ENCODE results near the gene FGF18.

The FGF18 gene

DNA sequence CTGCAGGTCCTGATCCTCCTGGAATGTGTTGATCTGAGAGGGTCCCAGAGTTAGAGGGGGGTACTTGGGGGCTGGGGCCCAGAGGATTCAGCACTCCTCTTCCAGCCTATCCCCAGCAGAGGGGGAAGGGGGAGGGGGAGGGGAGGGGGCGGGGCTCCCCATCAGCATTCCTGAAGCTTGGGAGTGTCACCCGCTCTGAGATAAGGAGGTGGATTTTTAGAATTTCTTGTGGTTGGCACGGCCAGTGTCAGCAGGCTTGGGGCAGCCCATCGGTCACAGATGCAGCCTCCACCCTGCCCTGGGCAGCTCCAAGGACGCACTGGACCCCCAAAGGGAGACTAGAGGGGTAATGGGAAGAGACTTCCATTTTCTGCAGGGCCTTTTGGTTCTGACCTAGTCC, 5.3 kb downstream of the FGF18 start:
- H3K4me1 ChIP-seq (ENCODE audit: insufficient read depth, low read length), result peaks cover 26% of the 10 kb centered on the region

DNA sequence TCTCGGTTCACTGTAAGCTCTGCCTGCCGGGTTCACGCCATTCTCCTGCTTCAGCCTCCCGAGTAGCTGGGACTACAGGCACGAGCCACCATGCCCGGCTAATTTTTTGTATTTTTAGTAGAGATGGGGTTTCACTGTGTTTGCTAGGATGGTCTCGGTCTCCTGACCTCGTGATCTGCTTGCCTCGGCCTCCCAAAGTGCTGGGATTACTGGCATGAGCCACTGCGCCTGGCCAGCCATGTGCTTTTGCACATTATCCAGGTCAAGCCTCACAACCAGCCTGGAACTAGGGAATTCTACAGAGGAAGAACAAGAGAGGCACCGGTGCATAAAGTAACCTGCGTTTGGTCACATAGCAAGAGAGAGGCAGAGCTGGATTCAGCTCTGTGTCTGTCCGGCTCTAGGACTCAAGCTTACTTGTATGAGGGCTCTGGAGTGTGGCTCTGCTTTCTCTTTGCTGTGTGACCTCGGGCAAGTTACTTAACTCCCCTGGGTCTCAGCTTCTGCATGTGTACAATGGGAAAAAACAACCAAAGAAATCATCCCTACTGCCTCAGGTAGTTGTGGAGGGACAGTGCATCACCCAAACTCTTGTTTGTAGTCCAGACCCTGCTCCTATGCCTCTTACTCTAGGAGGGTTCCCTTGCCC, 6.3 kb downstream of the FGF18 start:
- H3K9me3 ChIP-seq (ENCODE audit: control insufficient read depth, insufficient read depth, low read length), result no peaks in the 10 kb centered on the region
- no peak overlapping the region for H3K9ac ChIP-seq (ENCODE audit: low read depth, low read length)
- H3K4me1 ChIP-seq (ENCODE audit: insufficient read depth, low read length), result peaks cover 26% of the 10 kb centered on the region
- no peaks in the 10 kb centered on the region for H3K36me3 ChIP-seq (ENCODE audit: insufficient read depth, low read length)

More for the DNA sequence above, 5.3 kb downstream of the FGF18 start:
- Histone ChIP-seq H3K9me3 (ENCODE audit: control insufficient read depth, insufficient read depth, low read length) (no peaks in the 10 kb centered on the region), H3K36me3 (ENCODE audit: insufficient read depth, low read length) (no peaks in the 10 kb centered on the region), H3K9ac (ENCODE audit: low read depth, low read length) (no peak overlapping the region)

DNA sequence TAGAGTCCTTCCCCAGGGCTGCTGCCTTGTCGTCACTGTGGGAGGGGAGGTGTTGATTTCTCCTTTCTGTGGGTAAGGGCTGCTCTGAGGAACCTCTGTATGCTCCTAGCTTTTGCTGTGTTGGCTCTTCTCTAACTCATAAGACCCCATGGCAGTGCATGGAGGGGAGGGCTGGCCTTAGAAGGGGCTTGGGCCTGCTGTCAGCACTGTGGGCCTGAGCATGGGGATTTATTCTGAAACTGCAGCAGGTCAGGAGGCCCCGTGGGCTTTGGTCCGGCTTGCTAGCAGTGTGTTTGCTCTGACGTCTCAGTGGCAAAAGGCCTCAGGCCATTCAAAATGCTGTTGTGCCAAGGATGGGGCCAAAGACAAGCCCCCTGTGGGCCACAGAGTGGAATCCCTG, 6.8 kb downstream of the FGF18 start:
- H3K9ac ChIP-seq (ENCODE audit: low read depth, low read length), result no peak overlapping the region
- H3K36me3 ChIP-seq (ENCODE audit: insufficient read depth, low read length), result no peaks in the 10 kb centered on the region
- peaks cover 25% of the 10 kb centered on the region for H3K4me1 ChIP-seq (ENCODE audit: insufficient read depth, low read length)
- no peaks in the 10 kb centered on the region for H3K9me3 ChIP-seq (ENCODE audit: control insufficient read depth, insufficient read depth, low read length)

DNA sequence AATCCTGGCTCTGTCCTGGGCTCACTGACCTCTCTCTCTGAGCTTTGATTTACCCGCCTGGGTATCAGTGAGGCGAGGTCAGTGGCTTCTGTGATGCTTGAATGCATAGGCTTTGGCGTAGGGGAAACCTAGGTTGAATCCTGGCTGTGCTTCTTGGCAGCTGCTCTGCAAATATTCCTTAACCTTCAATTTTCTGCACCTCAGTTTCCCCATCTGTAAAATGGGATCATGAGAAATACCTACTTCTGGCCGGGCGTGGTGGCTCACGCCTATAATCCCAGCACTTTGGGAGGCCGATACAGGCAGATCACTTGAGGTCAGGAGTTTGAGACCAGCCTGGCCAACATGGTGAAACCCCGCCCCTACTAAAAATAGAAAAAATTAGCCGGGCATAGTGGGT, 7.2 kb downstream of the FGF18 start:
- Histone ChIP-seq H3K9ac (ENCODE audit: low read depth, low read length) (no peak overlapping the region), H3K9me3 (ENCODE audit: control insufficient read depth, insufficient read depth, low read length) (no peaks in the 10 kb centered on the region), H3K36me3 (ENCODE audit: insufficient read depth, low read length) (no peaks in the 10 kb centered on the region), H3K4me1 (ENCODE audit: insufficient read depth, low read length) (peaks cover 21% of the 10 kb centered on the region)

DNA sequence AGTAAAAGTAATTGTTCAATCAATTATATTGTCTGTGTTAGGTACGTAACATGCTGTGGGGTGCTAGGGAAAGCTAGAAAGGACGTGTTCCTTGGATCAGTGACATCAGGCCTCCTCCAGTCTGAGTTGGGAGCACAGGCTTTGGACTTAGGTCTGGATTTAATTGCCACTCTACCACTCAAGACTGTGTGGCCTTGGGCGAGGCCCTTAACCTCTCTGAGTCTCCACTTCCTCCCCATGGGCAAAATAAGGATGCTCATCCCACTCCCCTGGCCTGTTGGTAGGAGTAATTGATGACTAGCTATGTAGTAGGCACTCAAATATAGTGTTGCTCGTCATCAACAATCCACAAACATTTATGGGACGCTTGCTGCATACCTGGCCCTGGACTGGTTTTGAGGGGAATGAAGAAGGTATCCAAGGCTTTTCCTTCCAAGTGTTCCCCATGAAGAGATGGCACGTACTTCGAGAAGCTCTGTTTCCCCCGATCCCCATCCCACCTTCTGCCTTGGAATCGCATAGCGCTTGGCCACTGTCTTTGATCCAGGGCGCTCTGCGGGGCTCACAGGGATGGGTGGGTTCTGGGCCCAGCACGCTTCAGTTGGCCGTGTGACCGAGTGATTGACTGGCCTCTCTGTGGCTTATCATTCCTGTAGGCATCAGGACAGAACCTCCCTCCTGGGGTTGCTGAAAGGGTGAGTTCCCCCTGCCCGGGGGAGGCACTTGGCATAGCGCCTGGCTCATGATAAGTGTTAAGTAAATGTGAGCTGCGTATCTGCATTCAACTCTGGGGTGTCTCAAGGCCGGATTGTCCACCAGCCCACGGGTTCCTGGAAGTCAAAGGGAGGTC, 8.1 kb downstream of the FGF18 start:
- no peak overlapping the region for H3K9ac ChIP-seq (ENCODE audit: low read depth, low read length)
- peaks cover 16% of the 10 kb centered on the region for H3K4me1 ChIP-seq (ENCODE audit: insufficient read depth, low read length)
- no peaks in the 10 kb centered on the region for H3K36me3 ChIP-seq (ENCODE audit: insufficient read depth, low read length)
- no peaks in the 10 kb centered on the region for H3K9me3 ChIP-seq (ENCODE audit: control insufficient read depth, insufficient read depth, low read length)

DNA sequence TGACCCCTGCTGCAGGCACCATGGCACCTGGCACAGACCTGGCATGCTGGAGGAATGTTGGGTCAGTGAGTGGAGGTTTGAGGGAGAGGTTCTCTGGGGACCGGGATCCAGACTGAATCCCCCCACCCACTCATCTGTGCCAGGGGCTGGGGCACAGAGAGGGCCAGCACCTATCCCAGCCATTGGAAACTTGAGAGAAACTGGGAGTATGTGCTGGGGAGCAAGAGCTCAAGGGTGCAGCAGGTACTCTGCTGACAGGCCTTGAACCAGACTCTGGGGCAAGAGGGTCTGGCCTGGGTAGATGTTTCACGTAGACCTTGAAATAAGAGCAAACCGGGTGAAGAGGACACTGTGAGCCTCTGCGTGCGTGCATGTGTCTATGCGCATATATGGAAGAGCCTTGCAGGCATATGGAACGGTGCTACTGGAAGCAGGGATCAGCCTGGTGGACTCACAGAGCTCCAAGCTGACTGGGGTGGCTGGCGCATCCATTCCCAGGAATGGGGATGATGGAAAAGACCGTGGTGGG, 8.8 kb downstream of the FGF18 start:
- H3K4me1 ChIP-seq (ENCODE audit: insufficient read depth, low read length), result peaks cover 12% of the 10 kb centered on the region; the same call in 1 of the 2 replicates
- H3K9ac ChIP-seq (ENCODE audit: low read depth, low read length), result no peak overlapping the region
- no peaks in the 10 kb centered on the region for H3K36me3 ChIP-seq (ENCODE audit: insufficient read depth, low read length)
- H3K9me3 ChIP-seq (ENCODE audit: control insufficient read depth, insufficient read depth, low read length), result no peaks in the 10 kb centered on the region

DNA sequence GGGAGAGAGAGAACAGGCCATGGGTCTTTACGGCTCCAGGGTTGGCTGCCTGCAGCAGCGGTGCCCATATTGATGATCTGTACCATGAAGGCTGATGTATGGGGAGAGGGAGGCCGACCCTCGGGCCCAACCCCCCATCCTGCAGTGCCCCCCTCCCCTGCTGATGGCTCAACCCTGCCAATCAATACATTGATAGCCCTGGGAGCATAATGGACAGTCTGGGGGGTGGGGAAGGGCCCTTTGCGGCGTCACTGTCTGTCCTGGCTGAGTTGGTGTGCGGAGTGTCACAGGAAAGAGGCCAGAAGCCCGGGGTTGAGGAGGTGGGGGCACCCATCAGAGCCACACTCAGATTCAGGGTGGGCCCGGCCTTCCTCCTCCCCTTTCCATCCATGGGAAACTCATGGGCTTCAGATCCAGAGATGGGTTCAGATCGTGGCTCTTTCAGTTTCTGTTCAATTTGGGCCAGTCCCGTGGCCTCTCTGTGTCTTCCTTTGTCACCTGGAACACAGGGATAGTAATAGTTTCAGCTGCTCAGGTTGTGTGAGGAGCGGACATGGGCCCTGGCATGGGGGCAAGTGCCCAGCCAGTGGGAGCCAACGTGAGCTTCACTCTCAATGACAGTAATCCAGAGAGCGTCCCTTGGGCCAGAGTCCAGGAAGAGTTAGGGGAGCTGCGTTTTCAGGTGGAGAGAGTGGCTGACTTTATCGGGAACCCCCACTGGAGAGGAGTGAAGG, 9.5 kb downstream of the FGF18 start:
- no peaks in the 10 kb centered on the region for H3K36me3 ChIP-seq (ENCODE audit: insufficient read depth, low read length)
- H3K9ac ChIP-seq (ENCODE audit: low read depth, low read length), result no peak overlapping the region
- H3K4me1 ChIP-seq (ENCODE audit: insufficient read depth, low read length), result peaks cover 15% of the 10 kb centered on the region
- no peaks in the 10 kb centered on the region for H3K9me3 ChIP-seq (ENCODE audit: control insufficient read depth, insufficient read depth, low read length)

DNA sequence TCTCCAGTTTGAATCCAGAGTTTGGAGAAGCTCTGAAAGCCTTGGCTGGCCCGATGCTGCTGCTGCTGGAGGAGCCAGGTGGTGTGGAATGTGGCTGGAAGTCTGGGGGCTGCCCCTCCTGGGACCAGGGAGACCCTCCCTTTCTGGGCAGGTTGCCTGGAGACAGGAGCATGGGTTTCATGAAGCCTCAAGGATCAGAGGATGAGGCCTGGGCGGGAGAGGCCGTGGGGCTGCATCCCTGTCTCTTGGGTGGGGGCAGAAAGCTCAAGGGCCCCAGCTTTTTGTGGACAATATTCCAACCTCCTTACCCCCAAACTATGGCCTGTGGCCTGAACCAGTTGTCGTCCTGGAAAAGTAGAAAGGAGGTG, 10.1 kb downstream of the FGF18 start:
- Histone ChIP-seq H3K9me3 (ENCODE audit: control insufficient read depth, insufficient read depth, low read length) (no peaks in the 10 kb centered on the region), H3K9ac (ENCODE audit: low read depth, low read length) (no peak overlapping the region), H3K36me3 (ENCODE audit: insufficient read depth, low read length) (no peaks in the 10 kb centered on the region), H3K4me1 (ENCODE audit: insufficient read depth, low read length) (peaks cover 20% of the 10 kb centered on the region)

DNA sequence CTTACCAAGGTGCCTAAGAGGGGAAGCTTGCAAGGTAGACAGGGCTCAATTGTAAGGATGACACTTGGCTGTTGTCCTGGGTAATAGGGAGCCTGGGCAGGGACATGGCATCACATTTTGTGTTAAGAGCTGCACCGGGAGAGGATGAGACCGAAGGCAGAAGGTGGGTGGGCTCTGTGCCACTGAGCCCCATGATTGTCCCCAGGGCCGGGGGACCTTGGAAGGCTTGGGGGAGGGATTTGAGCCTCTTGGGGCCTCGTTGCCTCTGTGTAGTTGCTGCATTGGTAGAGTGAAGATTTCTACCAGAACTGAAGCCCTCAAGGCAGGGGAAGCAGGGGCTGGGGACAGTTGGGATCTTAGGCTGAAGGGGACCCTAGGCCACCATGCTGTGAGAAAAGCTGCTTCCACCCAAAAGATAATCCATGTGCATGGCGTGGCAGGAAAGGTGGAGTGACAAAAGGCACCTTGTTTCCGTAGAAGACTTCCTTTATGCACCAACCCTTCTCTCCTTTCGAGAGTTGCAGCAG, 11.9 kb downstream of the FGF18 start:
- Histone ChIP-seq H3K36me3 (ENCODE audit: insufficient read depth, low read length) (no peaks in the 10 kb centered on the region), H3K4me1 (ENCODE audit: insufficient read depth, low read length) (peaks cover 16% of the 10 kb centered on the region), H3K9me3 (ENCODE audit: control insufficient read depth, insufficient read depth, low read length) (no peaks in the 10 kb centered on the region), H3K9ac (ENCODE audit: low read depth, low read length) (no peak overlapping the region)

DNA sequence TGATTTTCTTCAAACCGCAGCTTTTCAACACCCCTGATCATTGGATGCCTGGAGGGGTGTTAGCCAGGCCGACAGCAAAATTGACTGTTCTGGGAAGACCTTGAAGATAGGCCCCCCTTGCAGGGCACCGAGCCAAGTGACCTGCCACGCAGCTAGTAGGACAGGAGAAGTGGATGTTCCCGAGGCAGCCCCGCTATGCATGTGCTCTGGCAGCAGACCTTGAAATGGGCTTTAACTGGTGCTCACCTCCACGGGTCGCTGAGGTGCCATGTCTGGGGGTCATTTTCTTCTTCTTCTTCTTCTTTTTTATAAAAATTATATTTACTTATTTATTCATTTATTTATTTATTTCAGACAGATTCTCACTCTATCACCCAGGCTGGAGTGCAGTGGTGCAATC, 12.6 kb downstream of the FGF18 start:
- no peaks in the 10 kb centered on the region for H3K36me3 ChIP-seq (ENCODE audit: insufficient read depth, low read length)
- H3K9ac ChIP-seq (ENCODE audit: low read depth, low read length), result no peak overlapping the region
- H3K4me1 ChIP-seq (ENCODE audit: insufficient read depth, low read length), result peaks cover 16% of the 10 kb centered on the region
- H3K9me3 ChIP-seq (ENCODE audit: control insufficient read depth, insufficient read depth, low read length), result no peaks in the 10 kb centered on the region

DNA sequence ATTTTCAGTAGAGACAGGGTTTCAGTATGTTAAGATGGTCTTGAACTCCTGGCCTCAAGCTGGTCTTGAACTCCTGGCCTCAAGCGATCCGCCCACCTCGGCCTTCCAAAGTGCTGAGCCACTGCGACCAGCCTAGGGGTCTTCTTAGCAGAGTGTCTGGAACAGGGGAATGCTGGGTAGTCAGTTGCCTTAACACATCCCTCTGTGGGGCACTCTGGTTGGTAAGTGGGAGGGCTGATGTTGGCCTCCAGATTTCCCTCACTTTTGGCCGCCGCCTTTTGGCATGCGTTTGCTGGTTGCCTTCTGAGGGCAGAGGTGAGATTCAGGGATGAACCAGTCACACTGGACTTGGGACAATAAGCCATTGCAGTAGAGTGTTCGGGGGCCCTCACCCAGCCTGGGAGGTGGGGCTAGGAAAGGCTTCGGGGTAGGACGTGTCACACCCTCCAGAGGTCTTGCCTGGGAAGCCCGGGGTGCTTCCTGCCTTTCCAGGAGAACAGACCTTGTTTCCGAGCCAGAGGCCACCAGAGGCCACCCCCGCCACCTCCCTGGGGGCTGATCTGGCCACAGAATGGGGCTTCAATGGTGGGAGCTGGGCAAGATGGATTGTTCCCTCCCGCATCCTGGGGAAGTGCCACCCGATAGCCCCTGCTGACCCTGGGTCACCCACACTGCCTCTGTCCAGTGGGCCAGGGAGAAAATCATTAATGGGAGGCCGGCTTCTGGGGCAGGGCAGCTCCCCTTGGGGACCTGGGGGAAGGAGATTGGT, 13.3 kb downstream of the FGF18 start:
- H3K9ac ChIP-seq (ENCODE audit: low read depth, low read length), result no peak overlapping the region
- H3K9me3 ChIP-seq (ENCODE audit: control insufficient read depth, insufficient read depth, low read length), result no peaks in the 10 kb centered on the region
- H3K4me1 ChIP-seq (ENCODE audit: insufficient read depth, low read length), result peaks cover 16% of the 10 kb centered on the region
- no peaks in the 10 kb centered on the region for H3K36me3 ChIP-seq (ENCODE audit: insufficient read depth, low read length)

DNA sequence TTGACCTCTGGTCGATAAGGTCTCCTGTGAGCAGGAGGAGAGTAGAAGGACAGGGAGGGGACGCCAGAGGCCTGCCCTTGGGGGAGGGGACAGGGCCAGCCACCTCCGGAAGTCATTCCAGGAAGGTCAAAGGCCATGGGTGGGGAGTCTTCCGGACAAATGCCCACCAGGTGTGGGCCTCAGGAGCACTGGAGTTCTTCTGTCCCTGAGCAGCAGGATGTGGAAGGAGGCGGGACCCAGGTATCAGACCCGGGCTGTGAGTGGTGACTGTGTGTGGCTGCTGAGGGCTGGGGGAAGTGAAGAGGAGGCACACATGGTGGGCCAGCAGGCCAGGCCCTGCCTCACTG, 13.9 kb downstream of the FGF18 start:
- Histone ChIP-seq H3K9ac (ENCODE audit: low read depth, low read length) (no peak overlapping the region), H3K4me1 (ENCODE audit: insufficient read depth, low read length) (peaks cover 16% of the 10 kb centered on the region), H3K9me3 (ENCODE audit: control insufficient read depth, insufficient read depth, low read length) (no peaks in the 10 kb centered on the region), H3K36me3 (ENCODE audit: insufficient read depth, low read length) (no peaks in the 10 kb centered on the region)

DNA sequence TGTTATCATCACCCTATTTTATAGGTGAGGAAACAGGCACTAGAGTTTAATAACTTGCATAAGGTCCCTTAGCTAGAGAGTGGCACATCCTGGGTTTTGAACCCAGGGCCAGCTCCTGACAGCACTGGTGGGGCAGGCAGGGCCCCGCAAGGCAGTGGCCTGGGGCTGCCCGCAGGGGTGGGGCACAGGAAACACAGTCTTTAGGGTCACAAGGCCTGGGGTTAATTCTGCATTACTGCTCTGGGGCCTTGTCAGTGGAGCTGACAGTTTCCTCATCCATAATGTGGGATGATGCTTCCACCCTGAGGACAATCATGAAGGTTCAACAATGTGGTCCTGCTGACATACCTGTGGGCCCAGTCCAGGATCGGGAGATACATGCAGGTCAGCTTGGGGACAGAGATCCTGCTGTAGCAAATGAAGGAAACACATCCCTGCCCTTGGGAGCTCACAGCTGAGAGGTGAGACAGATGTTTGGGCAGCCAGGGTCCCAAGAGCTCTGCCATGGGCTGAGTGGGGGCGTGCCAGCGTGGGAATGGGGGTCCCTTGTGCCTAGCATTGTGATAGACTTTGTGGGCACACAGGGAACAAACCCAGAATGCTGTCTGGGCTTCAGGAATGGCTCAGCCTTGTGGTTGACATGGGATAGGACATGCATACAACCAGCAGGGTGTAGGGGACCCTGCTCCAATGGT, 14.7 kb downstream of the FGF18 start:
- H3K9me3 ChIP-seq (ENCODE audit: control insufficient read depth, insufficient read depth, low read length), result no peaks in the 10 kb centered on the region
- no peaks in the 10 kb centered on the region for H3K36me3 ChIP-seq (ENCODE audit: insufficient read depth, low read length)
- no peak overlapping the region for H3K9ac ChIP-seq (ENCODE audit: low read depth, low read length)
- H3K4me1 ChIP-seq (ENCODE audit: insufficient read depth, low read length), result peaks cover 22% of the 10 kb centered on the region

All from ES-I3 (cell line).